ENCODE data around the gene CFDP1.

Gene CFDP1

GRCh38 chr16:75264999-75265910 lies 168.0 kb downstream of the CFDP1 start:
- Histone ChIP-seq H3K27ac (ENCODE audit: low read depth, low read length, severe bottlenecking) (peak overlapping the region; percentile 73), H3K4me1 (ENCODE audit: control insufficient read depth, insufficient read depth, low read length, poor library complexity, severe bottlenecking) (peaks cover 53% of the 10 kb centered on the region), H3K9me3 (ENCODE audit: control insufficient read depth, low read length) (no peaks in the 10 kb centered on the region), H3K36me3 (ENCODE audit: control insufficient read depth, insufficient read depth, low read length) (peaks cover 42% of the 10 kb centered on the region), H3K4me3 (ENCODE audit: extremely low read depth, insufficient read depth, low read length, poor library complexity, severe bottlenecking) (peak overlapping the region; percentile 96)
- WGBS, 2 experiments (ENCODE audit: insufficient coverage in 2 of 2), result 1 to 2% methylated on average over 42 to 63 of the region's 74 CpGs

- peak overlapping the region; percentile 96 for H3K4me3 ChIP-seq (ENCODE audit: extremely low read depth, insufficient read depth, low read length, poor library complexity, severe bottlenecking)
- peaks cover 47% of the 10 kb centered on the region for H3K36me3 ChIP-seq (ENCODE audit: control insufficient read depth, insufficient read depth, low read length)
- 64 to 67% methylated on average over 5 to 14 of the region's 14 CpGs for WGBS, 2 experiments (ENCODE audit: insufficient coverage in 2 of 2)
- H3K4me1 ChIP-seq (ENCODE audit: control insufficient read depth, insufficient read depth, low read length, poor library complexity, severe bottlenecking), result peaks cover 53% of the 10 kb centered on the region
- no peaks in the 10 kb centered on the region for H3K9me3 ChIP-seq (ENCODE audit: control insufficient read depth, low read length)
- H3K27ac ChIP-seq (ENCODE audit: low read depth, low read length, severe bottlenecking), result no peak overlapping the region
Measured at GRCh38 chr16:75264457-75264998, 168.8 kb downstream of the CFDP1 start.

GRCh38 chr16:75263963-75264445 lies 169.3 kb downstream of the CFDP1 start:
- Histone ChIP-seq H3K9me3 (ENCODE audit: control insufficient read depth, low read length) (no peaks in the 10 kb centered on the region), H3K36me3 (ENCODE audit: control insufficient read depth, insufficient read depth, low read length) (peaks cover 47% of the 10 kb centered on the region), H3K4me3 (ENCODE audit: extremely low read depth, insufficient read depth, low read length, poor library complexity, severe bottlenecking) (peak overlapping the region; percentile 96), H3K4me1 (ENCODE audit: control insufficient read depth, insufficient read depth, low read length, poor library complexity, severe bottlenecking) (peaks cover 53% of the 10 kb centered on the region), H3K27ac (ENCODE audit: low read depth, low read length, severe bottlenecking) (no peak overlapping the region)
- 82 to 92% methylated on average over 4 to 8 of the region's 8 CpGs for WGBS, 2 experiments (ENCODE audit: insufficient coverage in 2 of 2)

GRCh38 chr16:75263291-75263962 lies 169.9 kb downstream of the CFDP1 start:
- Histone ChIP-seq H3K9me3 (ENCODE audit: control insufficient read depth, low read length) (no peaks in the 10 kb centered on the region), H3K4me3 (ENCODE audit: extremely low read depth, insufficient read depth, low read length, poor library complexity, severe bottlenecking) (peak overlapping the region; percentile 9), H3K36me3 (ENCODE audit: control insufficient read depth, insufficient read depth, low read length) (peaks cover 47% of the 10 kb centered on the region), H3K4me1 (ENCODE audit: control insufficient read depth, insufficient read depth, low read length, poor library complexity, severe bottlenecking) (peaks cover 56% of the 10 kb centered on the region), H3K27ac (ENCODE audit: low read depth, low read length, severe bottlenecking) (no peak overlapping the region)
- 94 to 95% methylated on average over 10 to 14 of the region's 14 CpGs for WGBS, 2 experiments (ENCODE audit: insufficient coverage in 2 of 2)

- Histone ChIP-seq H3K4me3 (ENCODE audit: extremely low read depth, insufficient read depth, low read length, poor library complexity, severe bottlenecking) (peak overlapping the region; percentile 9), H3K9me3 (ENCODE audit: control insufficient read depth, low read length) (no peaks in the 10 kb centered on the region), H3K27ac (ENCODE audit: low read depth, low read length, severe bottlenecking) (no peak overlapping the region), H3K36me3 (ENCODE audit: control insufficient read depth, insufficient read depth, low read length) (peaks cover 47% of the 10 kb centered on the region), H3K4me1 (ENCODE audit: control insufficient read depth, insufficient read depth, low read length, poor library complexity, severe bottlenecking) (peaks cover 57% of the 10 kb centered on the region)
- WGBS, 2 experiments (ENCODE audit: insufficient coverage in 2 of 2), result 85 to 90% methylated on average over 5 of the region's 5 CpGs
Measured at GRCh38 chr16:75262800-75263127, 170.5 kb downstream of the CFDP1 start.

GRCh38 chr16:75262104-75262799 lies 171.1 kb downstream of the CFDP1 start:
- Histone ChIP-seq H3K4me1 (ENCODE audit: control insufficient read depth, insufficient read depth, low read length, poor library complexity, severe bottlenecking) (peaks cover 59% of the 10 kb centered on the region), H3K4me3 (ENCODE audit: extremely low read depth, insufficient read depth, low read length, poor library complexity, severe bottlenecking) (no peak overlapping the region)

GRCh38 chr16:75261590-75262078 lies 171.7 kb downstream of the CFDP1 start:
- Histone ChIP-seq H3K27ac (ENCODE audit: low read depth, low read length, severe bottlenecking) (no peak overlapping the region), H3K9me3 (ENCODE audit: control insufficient read depth, low read length) (no peaks in the 10 kb centered on the region), H3K4me1 (ENCODE audit: control insufficient read depth, insufficient read depth, low read length, poor library complexity, severe bottlenecking) (peaks cover 64% of the 10 kb centered on the region), H3K36me3 (ENCODE audit: control insufficient read depth, insufficient read depth, low read length) (peaks cover 47% of the 10 kb centered on the region), H3K4me3 (ENCODE audit: extremely low read depth, insufficient read depth, low read length, poor library complexity, severe bottlenecking) (no peak overlapping the region)
- 96 to 100% methylated on average over 2 to 3 of the region's 3 CpGs for WGBS, 2 experiments (ENCODE audit: insufficient coverage in 2 of 2)

More at GRCh38 chr16:75262104-75262799, 171.1 kb downstream of the CFDP1 start:
- H3K27ac ChIP-seq (ENCODE audit: low read depth, low read length, severe bottlenecking), result no peak overlapping the region
- peaks cover 47% of the 10 kb centered on the region for H3K36me3 ChIP-seq (ENCODE audit: control insufficient read depth, insufficient read depth, low read length)
- H3K9me3 ChIP-seq (ENCODE audit: control insufficient read depth, low read length), result no peaks in the 10 kb centered on the region
- WGBS, 2 experiments (ENCODE audit: insufficient coverage in 2 of 2), result 89 to 96% methylated on average over 9 to 11 of the region's 14 CpGs

GRCh38 chr16:75260851-75261589 lies 172.3 kb downstream of the CFDP1 start:
- Histone ChIP-seq H3K9me3 (ENCODE audit: control insufficient read depth, low read length) (no peaks in the 10 kb centered on the region), H3K27ac (ENCODE audit: low read depth, low read length, severe bottlenecking) (no peak overlapping the region), H3K36me3 (ENCODE audit: control insufficient read depth, insufficient read depth, low read length) (peaks cover 47% of the 10 kb centered on the region), H3K4me1 (ENCODE audit: control insufficient read depth, insufficient read depth, low read length, poor library complexity, severe bottlenecking) (peaks cover 66% of the 10 kb centered on the region), H3K4me3 (ENCODE audit: extremely low read depth, insufficient read depth, low read length, poor library complexity, severe bottlenecking) (no peak overlapping the region)
- 95 to 96% methylated on average over 5 to 9 of the region's 10 CpGs for WGBS, 2 experiments (ENCODE audit: insufficient coverage in 2 of 2)

- H3K36me3 ChIP-seq (ENCODE audit: control insufficient read depth, insufficient read depth, low read length), result peaks cover 38% of the 10 kb centered on the region
- H3K4me1 ChIP-seq (ENCODE audit: control insufficient read depth, insufficient read depth, low read length, poor library complexity, severe bottlenecking), result peaks cover 76% of the 10 kb centered on the region
- H3K9me3 ChIP-seq (ENCODE audit: control insufficient read depth, low read length), result no peaks in the 10 kb centered on the region
- H3K4me3 ChIP-seq (ENCODE audit: extremely low read depth, insufficient read depth, low read length, poor library complexity, severe bottlenecking), result no peak overlapping the region
- peak overlapping the region; percentile 1 for H3K27ac ChIP-seq (ENCODE audit: low read depth, low read length, severe bottlenecking)
- 83 to 100% methylated on average over 1 to 2 of the region's 6 CpGs for WGBS, 2 experiments (ENCODE audit: insufficient coverage in 2 of 2)
Measured at GRCh38 chr16:75258807-75259141, 174.5 kb downstream of the CFDP1 start.

All from mesodermal cell (in vitro differentiated cells).